Islet precursor cell (in vitro differentiated cells): ENCODE results near the gene PLAC1.

Experiments used
- DNase-seq: peaks from one replicate; pipeline ENCODE4 v3.0.0-alpha.2; 2018

PLAC1 gene

GRCh38 chrX:134628663-134629062 lies 29.6 kb downstream of the PLAC1 start:
- no peak for DNase-seq

DNA sequence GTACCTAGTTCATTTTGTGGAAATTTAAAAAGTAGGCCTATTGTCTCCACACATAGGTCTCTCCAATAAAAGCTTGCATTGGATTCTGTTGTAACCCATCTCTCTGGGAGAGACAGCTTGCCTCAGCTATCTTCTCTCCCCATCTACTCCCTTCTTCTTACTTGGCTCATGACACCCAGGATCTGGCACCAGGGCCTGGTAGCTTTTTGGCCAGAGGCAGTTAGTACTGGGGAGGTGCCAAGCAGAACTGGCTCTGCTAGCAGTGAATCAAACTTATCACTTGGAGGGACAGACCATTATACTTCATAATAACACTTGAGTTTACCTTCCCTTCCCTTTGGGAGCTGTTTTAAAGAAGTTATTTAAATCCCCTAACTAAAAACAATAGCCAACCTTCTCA lies 31.8 kb downstream of the PLAC1 start:
- DNase-seq, result no peak

- no peak for DNase-seq
Observed at GRCh38 chrX:134625315-134625718, 33.0 kb downstream of the PLAC1 start.

- DNase-seq, result no peak
Observed at GRCh38 chrX:134624046-134624430, 34.2 kb downstream of the PLAC1 start.

- no peak for DNase-seq
Observed at GRCh38 chrX:134623293-134624045, 34.8 kb downstream of the PLAC1 start.

- DNase-seq, result peak; percentile 59
Observed at GRCh38 chrX:134622813-134623185, 35.5 kb downstream of the PLAC1 start.

GRCh38 chrX:134622056-134622812 lies 36.0 kb downstream of the PLAC1 start:
- DNase-seq, result peak; percentile 83

DNA sequence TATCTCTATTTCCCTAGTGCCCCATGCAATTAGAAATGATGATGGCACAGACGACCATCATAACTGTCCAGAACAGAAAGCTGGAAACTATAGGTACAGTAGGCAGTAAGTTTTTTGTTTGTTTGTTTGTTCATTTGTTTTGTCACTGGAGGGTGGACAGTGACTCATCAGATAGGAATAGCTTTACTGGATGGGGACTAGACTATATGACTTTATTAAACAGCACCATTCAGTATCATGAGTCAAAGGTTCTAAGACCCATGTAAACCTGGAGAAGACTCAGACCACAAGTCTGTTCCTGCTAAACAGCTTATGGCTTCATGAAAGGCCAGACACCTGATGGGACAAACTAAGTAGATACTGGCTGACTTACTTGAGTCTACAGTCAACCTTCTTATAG lies 38.4 kb downstream of the PLAC1 start:
- DNase-seq, result no peak

DNA sequence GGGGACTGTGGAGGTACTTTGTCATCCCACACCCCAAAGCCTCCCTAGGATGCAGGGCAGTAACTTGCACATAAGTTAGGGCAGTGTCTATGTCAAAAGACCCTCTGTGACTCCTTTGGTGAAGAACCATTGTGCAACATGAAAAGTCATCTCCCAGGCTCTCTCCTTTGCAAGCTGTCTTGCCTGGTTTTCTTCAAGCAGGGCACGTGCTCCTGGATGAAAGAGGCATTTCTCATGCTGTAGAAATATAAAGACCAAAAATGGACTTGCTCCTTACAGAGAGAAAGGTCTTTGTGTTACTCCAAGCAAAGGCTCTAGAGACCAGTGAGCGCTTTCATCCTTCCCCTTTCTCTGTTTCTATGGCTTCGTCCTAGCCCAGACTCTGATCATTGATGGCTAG lies 44.9 kb downstream of the PLAC1 start:
- DNase-seq, result no peak

DNA sequence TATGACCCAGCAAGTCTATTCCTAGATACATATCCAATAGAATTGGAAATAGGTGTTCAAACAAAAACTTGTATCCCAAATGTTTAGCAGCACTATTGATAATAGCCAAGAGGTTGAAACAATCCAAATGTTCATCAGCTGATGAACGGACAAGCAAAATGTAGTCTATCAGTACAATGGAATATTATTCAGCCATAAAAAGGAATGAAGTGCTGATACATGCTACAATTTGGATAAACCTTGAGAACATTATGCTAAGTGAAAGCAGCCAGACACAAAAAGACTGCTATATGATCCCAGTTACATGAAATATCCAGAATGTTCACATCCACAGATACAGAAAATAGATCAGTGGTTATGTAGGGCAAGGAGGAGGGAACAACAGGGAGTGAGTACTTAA lies 50.1 kb downstream of the PLAC1 start:
- no peak for DNase-seq

DNA sequence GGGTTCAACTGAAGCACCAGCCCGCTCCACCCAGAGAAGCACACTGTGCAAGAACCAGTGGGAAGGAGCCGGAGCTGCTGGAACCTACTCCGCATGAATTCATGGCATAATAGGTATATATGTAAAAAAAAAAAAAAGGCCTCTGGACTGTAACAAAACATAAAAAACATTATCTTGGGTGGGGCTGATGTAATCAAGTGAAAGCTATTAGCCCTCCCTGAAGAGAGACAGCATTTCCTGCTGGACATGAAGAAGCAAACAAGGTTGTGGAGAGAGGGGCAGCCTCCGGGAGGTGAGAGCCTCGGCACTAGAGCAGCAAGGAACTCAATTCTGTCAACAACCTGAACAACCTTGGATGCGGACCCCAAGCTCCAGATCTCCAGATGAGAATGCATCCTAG lies 50.7 kb downstream of the PLAC1 start:
- no peak for DNase-seq

DNA sequence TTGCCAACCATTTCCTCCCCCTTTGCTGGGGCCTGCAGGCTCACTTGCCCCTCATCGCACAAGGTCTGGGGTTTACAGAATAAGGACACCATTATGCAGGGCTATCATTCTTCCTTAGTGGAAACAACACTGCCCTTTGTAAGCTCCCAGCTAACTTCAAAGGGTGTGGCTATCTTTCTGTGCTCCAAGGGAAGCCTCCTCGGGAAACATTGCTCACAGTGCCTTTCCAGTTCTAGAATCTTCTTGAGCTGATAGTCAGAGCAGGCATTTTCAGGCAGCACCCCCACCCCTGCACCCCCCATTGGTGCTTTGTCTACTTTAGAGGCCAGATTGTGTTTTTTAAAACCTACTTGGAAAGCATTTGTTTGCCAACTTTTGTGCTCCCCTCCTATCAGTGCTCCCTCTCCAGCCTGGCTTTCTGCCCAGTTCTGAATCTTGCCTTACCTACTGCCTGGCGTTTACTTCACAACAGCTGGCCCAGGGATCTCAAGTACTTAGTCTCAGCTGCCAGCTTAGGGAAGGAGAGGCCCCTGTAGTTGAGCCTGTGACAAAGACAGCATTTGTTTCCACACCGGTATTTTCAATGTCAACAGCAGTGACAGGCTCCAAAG lies 53.5 kb downstream of the PLAC1 start:
- DNase-seq, result peak; percentile 53

DNA sequence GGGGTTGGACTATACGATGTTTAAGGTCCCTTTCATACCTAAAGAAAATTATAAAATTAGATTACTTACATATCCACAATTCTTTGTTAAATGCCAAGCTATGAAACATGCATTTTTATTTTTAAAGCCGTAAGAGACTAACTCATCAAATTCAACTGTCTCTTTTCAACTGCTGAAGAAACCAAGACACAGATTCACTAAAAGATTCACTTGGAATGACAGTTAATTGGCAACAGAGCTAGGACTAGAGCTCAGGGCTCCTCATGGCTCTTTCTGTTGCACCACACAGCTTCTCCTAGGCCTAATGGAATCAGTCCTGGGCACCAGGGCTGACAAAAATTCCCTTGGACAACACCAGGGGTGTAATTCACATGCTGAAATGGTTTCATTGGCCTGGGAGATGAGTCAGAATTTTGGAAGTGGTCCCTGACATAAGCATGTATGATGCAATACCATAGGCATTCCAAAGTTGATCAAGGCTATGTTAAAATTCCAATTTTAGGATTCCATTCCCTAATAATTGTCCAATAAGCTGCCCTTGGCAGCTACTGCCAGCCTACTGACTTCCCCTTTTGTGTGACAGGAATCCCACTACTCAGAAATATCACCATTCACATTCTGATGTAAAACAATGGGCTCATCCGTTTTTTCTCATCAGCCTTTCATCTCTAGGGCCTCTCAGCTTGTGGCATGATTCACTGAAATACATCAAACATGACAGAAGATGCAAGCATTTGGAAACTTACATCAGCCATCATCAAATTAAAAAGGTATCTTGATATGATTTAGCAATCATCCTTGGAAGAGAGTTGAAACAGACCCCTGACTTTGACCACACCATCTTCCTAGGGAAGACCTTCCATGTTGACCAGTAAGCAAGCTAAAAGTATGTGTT lies 54.2 kb downstream of the PLAC1 start:
- peak; percentile 67 for DNase-seq

DNA sequence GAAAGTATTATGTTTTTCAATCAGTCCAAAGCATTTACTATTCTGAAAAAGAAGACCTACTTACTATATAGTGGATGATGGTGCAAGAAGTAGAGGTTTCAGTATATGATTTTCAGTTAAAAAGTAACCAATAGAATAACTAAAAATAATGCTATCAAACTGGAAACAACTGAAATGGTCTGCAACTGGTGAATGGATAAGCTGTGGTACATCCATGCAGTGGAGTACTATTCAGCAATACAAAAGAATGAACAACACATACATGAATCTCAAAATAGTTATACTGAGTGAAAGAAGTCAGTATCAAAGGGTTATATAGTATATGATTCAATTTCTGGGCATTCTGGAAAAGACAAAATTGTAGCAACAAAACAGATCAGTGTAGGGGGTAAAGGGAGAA lies 55.9 kb downstream of the PLAC1 start:
- DNase-seq, result no peak

- no peak for DNase-seq
Observed at GRCh38 chrX:134601240-134601765, 57.0 kb downstream of the PLAC1 start.

GRCh38 chrX:134600714-134601113 lies 57.6 kb downstream of the PLAC1 start:
- no peak for DNase-seq

DNA sequence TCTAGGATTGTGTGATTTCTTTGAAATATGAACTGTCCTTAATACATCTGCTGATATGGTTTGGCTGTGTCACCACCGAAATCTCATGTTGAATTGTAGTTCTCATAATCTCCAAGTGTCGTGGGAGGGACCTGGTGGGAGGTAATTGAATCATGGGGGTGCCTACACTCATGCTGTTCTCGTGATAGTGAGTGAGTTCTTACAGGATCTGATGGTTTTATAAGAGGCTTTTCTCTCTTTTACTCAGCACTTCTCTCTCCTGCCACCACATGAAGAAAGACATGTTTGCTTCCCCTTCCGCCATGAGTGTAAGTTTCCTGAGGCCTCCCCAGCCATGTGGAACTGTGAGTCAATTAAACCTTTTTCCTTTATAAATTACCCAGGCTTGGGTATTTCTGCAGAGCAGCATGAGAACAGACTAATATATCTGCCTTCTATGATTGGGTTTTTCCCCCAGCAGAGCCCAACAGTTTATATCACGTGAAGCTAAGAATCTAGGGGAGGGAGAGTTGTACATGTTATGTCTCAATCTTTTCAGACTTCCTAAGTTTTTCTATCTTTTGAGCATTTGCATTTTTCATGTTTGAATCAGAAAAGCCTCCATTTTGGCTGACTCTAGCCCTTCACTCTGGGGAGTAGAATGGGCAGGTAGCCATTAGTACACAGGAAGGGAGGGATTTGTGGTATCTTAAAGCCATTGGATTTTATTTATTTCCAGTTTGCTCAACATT lies 58.9 kb downstream of the PLAC1 start:
- no peak for DNase-seq

DNA sequence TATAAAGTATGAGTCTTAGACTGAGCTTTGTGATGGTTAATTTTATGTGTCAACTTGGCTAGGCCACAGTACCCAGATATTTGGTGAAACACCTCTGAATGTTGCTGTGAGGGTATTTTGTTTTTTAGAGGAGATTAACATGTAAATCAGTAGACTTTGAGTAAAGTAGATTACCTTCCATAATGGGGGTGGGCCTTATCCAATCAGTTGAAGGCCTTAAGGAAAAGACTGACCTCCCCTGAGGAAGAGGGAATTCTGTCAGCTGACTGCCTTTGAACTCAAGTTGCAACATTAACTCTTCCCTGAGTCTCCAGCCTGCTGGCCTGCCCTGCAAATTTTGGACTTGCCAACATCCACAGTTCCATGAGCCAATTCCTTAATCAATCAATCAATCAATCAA lies 66.0 kb downstream of the PLAC1 start:
- DNase-seq, result no peak

- DNase-seq, result no peak
Observed at GRCh38 chrX:134591502-134591901, 66.8 kb downstream of the PLAC1 start.

- no peak for DNase-seq
Observed at GRCh38 chrX:134588806-134589205, 69.5 kb downstream of the PLAC1 start.

DNA sequence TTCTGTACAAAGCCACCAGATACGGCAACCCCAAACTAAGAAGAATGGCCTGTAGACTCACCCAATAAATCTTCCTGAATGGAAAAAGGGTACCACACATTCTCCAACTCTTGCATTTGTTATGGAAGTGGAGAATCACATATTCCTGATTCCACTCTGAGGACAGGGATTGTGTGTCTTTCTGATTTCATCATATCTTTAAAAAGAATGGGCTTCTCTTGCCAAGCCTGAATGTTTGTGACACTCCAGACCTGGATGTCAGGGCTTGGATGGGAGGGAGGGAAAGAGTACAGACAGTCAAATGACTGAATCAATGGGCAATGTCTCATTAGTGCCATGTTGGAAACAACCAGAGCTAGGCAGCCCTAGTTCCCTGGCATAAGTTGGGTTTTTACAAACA lies 77.4 kb downstream of the PLAC1 start:
- no peak for DNase-seq

DNA sequence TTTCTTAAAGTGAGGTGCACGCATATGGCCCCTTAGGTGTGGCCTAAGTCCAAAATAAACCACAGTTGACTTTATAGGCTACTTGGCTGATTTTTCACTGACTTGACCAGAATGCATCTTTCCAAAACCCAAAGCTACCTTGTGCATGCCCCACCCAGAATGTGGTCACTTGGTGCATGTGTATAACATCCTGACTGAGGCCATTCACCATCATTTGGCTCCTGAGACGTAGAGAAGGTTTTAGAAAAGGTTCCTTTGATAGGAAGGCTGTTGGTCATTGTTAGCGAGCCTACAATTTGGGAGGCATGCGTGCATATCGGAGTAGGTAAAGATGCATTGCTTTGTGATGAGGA lies 84.6 kb downstream of the PLAC1 start:
- no peak for DNase-seq
